Activated CD4-positive, alpha-beta T cell treated with anti-CD3 and anti-CD28 coated beads, Interleukin-10, Interleukin-2, amounts not matched to agents 100 ng/mL and 50 ng/mL, durations not matched to agents 16 hours and 8 hours (primary cell): ENCODE results near the gene STX1A.
"Not testable (repeated sequence)": the region's sequence is repeated elsewhere in the genome, so short reads cannot be mapped to it uniquely, and the experiment has no call there.

Experiments
- DNase-seq: peaks from one replicate; pipeline ENCODE4 v3.0.0-alpha.2; 2020

The STX1A gene

DNA sequence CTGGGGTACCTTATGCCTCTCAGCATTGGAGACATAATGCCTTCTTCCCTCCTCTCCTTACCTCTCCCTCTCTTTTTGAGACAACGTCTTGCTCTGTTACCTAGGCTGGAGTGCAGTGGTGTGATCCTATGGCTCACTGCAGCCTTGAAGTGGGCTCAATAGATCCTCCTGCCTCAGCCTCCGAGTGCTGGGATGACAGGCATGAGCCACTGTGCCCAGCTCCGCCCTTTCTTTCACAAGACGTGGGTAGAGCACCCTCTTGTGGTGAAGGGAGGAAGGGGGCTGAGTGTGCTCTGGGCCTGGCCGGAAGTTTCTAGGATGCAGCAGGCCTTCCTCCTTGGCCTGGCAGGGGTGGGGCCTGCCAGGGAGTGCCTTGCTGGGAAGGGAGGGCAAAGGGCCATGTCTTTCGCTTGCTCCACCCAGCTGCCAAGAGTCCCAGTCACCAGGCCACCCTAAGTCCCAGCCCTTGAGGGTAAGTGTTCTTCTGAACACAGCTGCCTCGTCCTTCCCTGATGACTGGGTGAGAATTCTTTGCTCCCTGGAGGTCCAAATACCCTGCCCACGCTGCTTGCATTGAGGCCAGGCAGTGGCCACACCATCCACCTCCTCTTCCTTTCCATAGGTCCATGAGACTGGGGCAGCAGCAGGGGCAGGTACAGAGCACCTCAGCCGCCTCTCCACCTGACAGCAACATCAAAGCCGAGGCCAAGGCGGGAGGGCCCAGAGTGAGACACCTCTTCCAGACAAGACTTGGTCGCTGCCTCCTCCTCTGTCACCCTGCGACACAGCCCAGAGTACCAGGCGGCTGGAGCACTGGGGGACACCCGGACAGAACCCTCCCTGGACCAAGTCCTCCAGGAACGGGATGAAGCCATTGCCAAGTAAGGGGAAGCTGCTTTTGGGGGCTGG lies 15.4 kb upstream of the STX1A start:
- DNase-seq: peak; percentile 91

DNA sequence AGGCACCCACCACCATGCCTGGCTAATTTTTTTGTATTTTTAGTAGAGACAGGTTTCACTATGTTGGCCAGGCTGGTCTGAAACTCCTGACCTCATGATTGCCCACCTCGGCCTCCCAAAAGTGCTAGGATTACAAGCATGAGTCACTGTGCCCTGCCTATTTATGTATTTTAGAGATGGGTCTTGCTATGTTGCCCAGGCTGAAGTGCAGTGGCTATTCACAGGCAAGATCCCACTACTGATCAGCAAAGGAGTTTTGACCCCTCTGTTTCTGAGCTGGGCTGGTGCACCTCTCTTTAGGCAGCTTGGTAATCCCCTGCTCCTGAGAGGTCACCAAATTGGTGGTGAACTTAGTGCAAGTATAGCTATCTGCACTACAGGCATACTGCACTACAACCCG lies 12.9 kb upstream of the STX1A start:
- no peak for DNase-seq

DNA sequence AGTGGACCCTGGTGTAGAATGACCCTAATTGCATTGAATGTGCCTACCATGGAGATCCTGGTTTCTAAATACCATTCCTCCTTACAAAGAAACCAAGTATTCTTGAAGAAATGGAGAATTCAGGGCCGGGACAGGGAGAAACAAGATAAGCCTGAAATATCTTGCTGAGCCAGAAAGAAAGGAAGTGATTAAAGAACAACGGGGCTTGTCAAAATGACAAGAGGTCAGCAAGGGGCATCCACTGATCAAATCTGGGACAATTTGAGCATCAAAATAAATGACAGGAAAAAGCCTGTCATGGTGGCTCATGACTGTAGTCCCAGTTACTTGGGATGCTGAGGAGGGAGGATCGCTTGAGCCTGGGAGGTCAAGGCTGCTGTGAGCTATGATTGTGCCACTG lies 11.0 kb upstream of the STX1A start:
- DNase-seq: no peak

DNA sequence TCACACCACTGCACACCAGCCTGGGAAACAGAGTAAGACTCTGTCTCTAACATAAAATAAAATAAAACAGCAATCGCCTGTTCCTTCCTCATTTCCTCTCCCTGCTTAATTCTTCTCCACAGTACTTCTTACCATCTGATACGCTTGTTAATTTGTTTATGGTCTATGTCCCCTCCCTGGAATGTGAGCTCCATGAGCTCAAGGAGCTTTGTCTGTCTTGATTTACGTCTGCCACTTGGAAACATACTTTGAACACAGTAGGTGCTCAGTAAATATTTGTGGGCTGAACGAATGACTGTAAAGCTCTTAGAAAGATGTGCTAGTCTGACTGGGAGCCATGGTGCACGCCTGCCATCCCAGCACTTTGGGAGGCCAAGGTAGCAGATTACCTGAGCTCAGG lies 9.1 kb upstream of the STX1A start:
- DNase-seq: no peak

DNA sequence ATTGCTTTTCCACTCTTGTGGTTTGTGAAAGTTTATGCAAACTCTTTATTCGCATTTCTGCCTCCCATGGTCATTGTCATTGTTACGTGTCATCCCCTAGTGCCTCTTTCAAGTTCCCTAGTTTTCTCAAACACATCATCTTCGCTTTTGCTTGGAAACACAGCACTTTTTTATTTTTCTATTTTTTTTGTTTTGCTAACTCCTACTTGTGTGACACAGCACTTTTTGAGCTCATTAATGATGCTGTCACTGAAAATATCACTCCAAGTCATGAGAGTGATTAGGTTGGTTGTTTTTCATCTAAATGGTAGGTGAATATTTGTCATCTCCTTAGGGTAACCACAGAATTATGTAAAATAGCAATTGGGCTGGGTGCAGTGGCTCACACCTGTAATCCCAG lies 8.5 kb upstream of the STX1A start:
- no peak for DNase-seq

DNA sequence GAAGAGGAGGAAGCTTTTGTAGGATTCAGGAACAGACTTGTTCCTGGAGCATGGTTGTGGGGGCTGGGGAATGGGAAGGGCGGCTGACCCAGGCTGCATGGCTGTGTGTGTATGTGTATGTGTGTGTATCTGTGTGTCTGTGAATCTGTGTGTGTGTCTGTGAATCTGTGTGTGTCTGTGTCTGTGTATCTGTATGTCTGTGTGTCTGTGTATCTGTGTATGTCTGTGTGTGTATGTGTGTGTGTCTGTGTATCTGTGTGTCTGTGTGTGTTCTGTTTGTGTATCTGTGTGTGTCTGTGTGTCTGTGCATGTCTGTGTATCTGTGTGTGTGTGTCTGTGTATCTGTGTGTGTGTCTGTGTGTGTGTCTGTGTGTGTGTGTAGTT lies 6.6 kb upstream of the STX1A start:
- no peak for DNase-seq

DNA sequence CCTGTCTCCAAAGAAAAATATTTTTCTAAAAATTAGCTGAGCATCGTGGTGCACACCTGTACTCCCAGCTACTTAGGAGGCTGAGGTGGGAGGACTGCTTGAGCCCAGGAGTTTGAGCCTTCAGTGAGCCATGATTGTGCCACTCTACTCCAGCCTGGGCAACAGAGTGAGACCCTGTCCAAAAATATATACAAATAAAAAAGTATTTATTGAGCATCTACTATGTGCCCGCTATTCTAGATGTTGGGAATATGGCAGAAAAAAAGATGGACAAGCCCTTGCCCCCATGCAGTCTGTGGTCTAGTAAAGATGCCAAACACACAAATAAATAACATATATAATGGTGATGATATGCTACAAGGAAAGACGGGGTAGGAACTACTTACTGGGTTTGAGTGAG lies 4.3 kb upstream of the STX1A start:
- no peak for DNase-seq

DNA sequence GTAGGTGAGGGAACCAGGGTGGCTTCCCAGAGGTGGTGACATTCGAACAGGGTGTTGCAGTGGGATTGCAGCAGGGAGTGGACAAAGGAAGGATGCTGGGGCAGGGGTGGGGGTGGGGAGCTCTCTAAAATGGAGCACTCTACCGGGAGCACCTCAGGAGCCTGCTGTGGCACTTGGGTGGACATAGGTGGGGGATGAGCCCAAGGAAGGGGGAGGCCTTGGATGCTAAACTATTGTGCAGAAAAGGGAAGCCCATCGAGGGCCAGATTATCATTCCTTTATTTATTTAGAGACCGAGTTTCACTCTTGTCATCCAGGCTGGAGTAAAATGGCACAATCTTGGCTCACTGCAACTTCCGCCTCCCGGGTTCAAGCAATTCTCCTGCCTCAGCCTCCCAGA lies 3.3 kb upstream of the STX1A start:
- no peak for DNase-seq

DNA sequence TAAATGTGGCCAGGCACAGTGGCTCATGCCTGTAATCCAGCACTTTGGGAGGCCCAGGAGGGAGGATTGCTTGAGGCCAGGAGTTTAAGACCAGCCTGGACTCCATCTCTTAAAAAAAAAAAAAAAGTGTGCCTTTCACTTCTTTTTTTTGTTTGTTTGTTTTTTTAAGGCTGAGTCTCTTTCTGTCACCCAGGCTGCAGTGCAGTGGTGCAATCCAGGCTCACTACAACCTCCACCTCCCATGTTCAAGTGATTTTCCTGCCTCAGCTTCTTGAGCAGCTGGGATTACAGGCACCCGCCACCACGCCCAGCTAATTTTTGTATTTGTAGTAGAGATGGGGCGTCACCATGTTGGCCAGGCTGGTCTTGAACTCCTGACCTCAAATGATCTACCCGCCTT lies 2.7 kb upstream of the STX1A start:
- not testable (repeated sequence) for DNase-seq

DNA sequence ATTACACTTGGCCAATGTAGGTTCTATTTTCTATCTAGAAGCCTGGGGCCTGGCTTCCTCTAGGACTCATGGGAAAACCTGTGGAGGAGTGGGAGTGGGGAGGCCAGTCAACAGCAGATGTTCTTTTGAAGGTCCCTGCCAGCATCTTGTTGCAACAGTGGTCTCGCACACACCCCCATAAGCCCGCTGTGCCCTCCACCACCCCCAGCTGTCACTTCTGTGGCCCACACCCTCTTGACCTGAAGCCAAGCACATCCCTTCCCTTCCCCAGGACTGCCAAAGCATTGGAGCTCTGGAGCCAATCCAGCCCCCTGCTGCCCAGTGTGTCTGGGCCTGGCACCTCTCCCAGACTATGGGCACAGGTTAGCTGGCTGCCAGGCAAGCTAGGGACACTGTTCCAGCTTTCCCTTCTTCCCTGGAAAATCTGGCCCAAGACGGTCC lies 1.9 kb upstream of the STX1A start:
- no peak for DNase-seq

DNA sequence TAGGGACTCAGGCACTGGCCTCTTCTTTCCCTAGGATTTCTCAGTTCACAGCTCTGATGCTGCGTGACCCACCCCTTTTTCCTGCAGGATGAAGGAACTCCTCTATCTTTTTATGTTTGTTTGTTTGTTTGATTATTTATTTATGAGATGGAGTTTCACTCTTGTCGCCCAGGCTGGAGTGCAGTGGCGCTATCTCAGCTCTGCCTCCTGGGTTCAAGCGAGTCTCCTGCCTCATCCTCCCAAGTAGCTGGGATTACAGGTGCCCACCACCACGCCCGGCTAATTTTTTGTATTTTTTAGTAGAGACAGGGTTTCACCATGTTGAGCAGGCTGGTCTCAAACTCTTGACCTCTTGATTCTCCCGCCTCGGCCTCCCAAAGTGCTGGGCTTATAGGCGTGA lies 974 bp upstream of the STX1A start:
- not testable (repeated sequence) for DNase-seq

DNA sequence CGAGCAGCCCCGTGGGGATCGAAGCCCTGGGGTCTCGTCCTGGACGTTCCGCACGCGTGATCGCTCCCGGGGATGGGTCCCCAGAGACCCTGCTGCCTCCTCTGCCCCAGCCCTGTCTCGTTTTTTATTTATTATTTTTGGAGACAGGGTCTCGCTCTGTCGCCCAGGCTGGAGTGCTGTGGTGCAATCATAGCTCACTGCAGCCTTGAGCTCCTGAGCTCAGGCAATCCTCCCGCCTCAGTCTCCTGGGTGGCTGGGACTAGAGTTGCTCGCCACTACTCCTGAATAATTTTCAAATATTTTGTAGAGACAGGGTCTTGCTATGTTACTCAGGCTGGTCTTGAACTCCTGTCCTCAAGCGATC lies 319 bp upstream of the STX1A start:
- DNase-seq: no peak

DNA sequence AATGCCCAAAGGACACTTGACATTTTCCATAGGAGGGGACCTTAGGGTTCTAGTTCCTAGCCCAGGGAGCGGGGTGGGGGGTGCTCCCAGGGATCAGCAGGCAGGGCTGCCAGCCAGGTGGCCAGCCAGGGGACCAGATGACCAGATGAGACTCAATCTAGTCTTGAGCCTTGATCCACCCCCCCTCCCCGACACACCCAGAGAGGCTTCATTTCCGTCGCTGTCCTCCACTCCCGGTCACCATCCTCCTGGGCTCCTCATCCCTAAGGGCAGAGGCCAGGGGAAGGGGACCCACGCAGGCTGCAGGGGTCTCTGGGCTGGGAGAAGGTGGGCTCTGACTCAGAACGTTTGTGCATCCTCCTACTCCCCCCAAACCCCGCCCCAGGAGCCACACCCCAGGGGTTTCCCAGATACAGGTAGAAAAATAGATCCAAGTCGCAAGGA lies 1.0 kb downstream of the STX1A start:
- DNase-seq: no peak

DNA sequence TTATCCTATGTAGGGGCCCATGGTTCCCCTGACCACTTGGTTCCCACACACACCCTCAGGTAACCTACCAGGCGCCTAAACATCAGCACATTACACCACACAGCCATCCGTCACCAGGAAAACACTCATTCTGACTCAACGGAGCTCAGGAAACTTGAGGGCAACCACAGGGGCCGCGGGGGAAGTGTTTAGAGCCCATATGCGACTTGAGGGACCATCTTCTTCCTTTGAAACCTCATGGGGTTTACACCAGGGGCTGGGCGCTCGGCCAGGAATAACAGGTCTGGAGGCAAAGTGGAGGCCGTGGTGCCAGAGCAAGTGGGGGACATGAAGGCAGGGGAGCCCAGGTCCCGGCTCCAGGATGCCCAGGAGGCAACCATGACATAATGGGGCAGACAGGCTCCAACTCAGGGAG lies 1.5 kb downstream of the STX1A start:
- peak; percentile 87 for DNase-seq

DNA sequence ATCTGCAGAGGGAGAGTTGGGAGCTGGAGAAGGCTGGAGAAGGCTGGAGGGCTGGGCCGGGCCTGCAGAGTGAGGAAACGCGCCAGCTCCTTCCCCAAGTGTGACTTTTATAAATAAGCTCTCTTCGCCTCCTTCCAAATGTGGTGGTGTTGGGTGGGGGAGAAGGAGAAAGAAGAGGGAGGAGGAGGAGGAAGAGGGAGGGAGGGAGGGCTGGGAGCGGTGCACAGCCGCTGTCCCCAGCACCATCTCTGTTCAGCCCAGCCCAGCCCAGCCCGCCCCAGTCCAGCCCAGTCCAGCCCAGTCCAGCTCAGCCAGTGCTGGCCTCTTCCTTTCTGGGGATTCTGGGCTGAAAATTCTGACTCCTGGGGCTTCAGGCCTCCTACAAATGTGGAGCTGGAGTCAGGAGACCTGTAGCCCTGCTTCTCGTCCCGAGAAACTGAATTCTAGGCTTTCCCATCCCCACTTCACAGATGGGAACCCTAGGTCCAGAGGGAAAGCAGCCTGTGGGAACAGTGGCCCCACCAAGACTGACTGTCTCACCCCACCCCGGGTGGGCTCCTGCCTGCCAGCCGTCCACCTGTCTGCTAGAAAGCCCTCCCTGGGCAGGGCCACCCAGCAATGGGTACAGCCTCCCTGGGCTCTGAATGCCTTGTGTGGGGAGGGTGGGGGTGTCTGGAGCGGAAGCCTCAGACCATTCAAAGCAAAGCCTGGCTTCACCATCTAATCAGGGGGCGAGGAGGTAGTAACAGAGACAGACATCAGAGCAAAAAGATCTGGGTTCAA lies 2.3 kb downstream of the STX1A start:
- DNase-seq: no peak

DNA sequence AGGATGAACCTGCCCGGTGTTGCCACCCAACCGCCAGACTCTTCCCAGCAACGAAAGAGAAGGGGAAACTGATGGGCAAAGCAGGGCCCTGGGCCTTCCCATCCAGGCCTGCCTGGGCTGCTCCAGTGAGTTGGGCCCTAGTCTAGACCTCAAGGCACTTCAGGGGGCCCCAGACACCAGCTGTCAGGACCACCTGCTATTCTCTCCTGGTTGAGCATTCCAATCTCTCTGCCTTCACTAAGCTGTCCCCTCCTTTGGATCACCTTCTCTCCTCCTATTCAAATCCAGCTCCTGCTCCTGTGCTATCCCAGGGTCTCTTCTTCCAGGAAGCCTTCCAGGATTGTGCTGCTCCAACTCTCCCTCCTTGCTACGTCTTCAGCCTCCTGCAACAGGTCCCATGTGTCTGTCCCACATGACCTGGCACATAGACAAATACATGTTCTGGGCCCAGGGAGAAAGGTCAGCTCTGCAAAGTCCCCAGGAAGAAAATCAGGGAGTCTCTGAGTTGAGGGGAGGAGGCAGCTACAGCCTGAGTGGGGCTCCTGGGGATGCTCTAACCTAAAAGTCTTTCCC lies 3.1 kb downstream of the STX1A start:
- DNase-seq: no peak

DNA sequence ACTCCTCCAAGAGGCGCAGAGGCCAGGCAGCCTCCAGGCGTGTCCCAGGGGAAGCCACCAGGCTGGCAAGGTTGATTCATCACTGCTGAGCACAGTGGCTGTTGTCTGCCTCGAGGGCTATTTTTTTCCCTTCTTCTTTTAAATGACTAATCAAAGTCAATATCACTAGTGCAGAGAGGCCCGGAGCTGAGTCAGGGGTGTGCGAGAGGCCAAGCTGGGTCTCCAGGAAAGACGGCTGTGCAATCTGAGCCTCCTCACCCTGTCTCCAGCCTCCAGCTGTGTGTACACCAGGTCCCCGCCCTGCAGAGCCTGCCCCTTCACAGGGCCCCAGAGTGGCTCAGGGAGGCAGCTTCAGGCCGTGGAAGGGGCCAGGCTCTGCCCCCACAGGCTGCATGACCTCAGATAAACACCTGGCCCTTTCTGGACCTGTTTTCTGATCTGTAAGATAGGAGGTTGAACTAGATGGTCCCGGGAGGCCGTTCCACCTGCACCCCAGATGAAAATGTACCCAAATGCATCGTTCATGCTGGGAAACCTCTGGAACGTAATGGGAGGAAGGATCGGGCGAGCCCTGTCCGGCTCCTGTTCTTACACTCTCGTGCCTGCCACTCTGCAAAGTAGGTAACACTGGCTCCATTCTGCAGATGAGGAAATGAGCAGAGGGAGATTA lies 3.7 kb downstream of the STX1A start:
- DNase-seq: peak; percentile 85

DNA sequence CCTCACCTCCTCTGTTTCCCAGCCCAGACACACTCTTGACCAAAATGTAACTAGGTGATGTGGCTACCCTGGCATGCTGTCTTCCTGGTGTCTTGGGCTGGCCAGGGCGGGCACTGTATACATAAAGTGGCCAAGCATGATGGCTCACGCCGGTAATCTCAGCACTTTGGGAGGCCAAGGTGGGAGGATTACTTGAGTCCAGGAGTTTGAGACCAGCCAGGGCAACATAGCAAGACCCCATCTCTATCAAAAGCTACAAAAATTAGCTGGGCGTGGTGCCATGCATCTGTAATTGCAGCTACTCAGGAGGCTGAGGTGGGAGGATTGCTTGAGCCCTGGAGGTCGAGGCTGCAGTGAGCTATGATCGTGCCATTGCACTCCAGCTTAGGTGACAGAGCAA lies 6.2 kb downstream of the STX1A start:
- DNase-seq: not testable (repeated sequence)

DNA sequence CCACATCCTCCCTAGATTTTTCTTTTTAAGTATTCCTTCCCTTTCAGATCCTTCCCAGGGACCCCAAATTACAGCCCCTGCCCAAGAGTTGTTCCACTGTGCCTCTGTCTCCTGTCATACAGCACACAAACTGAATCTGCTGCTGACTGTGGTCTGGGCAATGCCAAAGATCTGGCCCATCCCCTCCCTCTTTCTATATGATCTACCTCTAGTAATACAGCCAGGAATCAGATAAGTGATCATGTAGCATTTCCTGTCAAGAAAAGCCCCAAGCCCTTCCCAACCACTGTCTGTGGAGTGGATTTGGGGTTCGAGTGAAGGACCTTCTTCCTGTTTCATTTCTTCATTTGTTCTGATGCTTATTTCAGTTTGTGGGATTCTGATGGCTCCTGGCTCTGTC lies 6.7 kb downstream of the STX1A start:
- DNase-seq: no peak

DNA sequence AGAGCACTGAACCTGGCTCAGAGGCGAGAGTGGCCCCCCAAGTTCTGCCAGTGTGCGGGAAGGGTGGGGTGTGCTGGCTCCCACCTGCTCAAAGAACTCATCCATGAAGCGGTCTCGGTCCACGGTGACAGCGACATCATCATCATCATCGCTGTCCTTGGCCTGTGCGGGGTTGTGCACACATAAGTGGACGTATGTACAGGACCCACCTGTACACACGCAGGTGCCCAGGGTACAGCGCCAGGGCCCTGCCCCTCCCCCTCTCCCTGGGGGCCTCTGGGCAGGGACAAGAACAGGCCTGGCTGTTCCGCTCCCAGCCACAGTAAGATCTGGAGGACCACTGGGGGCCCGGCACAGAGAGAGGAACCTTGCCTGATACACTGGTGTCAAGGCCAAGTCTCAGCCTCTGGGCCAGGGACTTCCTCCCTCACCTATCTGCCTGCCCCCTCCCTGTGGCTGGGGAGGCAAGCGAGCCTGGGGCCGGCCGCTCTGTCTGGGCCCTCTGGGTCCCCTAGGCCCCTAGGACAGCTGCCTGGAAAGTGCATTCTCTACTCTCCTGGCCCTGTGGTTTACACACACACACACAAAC lies 10.4 kb downstream of the STX1A start:
- no peak for DNase-seq

DNA sequence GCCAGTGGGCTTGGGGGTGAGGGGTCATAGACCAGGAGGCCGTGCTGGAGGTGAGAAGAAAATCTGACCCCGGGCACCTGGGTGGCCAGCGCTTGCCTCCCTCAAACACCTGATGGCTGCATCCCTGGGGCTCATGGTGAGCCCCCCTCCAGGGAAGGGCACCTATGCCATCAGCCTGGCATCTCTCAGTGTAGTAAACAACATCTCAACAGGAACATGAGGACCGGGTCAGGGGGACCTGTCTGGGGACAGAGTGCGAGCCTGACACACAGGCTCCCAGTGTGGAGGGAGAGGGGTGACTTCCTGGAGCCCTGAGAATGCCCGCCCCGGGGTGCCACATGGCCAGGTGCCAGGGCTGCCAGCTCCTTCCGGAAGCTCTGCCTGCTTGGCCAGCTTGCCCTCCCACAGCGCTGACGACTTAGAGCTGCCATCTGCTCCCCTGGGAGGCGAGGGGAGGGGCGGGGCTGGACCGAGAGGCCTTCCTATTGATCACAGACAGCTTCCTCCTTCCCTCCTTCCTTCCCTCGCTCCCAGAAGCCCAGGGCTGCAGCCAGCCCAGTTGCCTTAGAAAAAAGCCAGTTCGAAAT lies 12.3 kb downstream of the STX1A start:
- DNase-seq: peak; percentile 47
